T-helper 2 cell treated with Interferon-gamma antibody and Interleukin-4, amounts not matched to agents 100 ng/mL and 5 ng/mL, for 36 hours (primary cell): ENCODE data around the gene SCAMP5. TPM values are rescaled to one million over a fixed set of nuclear protein-coding genes. Genes with fewer than 3 reads are reported as not detected.

ENCODE experiments used
- intact Hi-C: fragments of 100-400 bp; cut with micrococcal nuclease; formaldehyde crosslinking; loops from one replicate; pipeline ENCODE4 v1.15.1; 2023
- total RNA-seq: library from RNA; stranded (reverse); gene quantifications from 2 replicates; pipeline ENCODE4 v1.2.3, GENCODE V29; 2022

SCAMP5 gene
- total RNA-seq, result 0.80 and 0.86 TPM in 2 replicates

- intact Hi-C loops, result no loop called here
Observed at GRCh38 chr15:74995182-74995778, at the start of gene SCAMP5. TSS of gene SCAMP5 (plus strand) at chr15:74995563. CDS start at chr15:75011840, 16,277 bp downstream.

GRCh38 chr15:74950078-74950908 is 45.1 kb upstream of the SCAMP5 start:
- intact Hi-C loops, result loop anchor here (1.0 to 5.0 kb wide), 4 partner anchors 43 to 315 kb away; partner anchors contain the start of gene FAM219B

- intact Hi-C loops, result loop anchor here (2.0 to 5.0 kb wide), 3 partner anchors 44 to 316 kb away; partner anchors contain the start of gene FAM219B
Observed at GRCh38 chr15:74951006-74951405, 44.4 kb upstream of the SCAMP5 start.

GRCh38 chr15:74954515-74954914 is 40.8 kb upstream of the SCAMP5 start:
- intact Hi-C loops, result loop anchor here (5.0 kb wide), 2 partner anchors 47 to 167 kb away; partner anchors contain the start of gene FAM219B

- intact Hi-C loops, result loop anchor here (5.0 kb wide), 1 partner anchor 247 kb away; the partner anchor contains the start of gene C15orf39
Observed at GRCh38 chr15:74955017-74955416, 40.3 kb upstream of the SCAMP5 start.

- intact Hi-C loops, result loop anchor here (1.0 to 5.0 kb wide), 3 partner anchors 18 to 246 kb away; partner anchors contain the start of genes C15orf39 and COX5A
Observed at GRCh38 chr15:74955796-74956647, 39.3 kb upstream of the SCAMP5 start.

GRCh38 chr15:74956648-74957475 is 38.5 kb upstream of the SCAMP5 start, which contains the start of gene RPP25:
TSS of gene RPP25 (minus strand) at chr15:74956772. CDS start at chr15:74956583, 189 bp downstream.
- intact Hi-C loops, result loop anchor here (1.0 to 5.0 kb wide), 3 partner anchors 19 to 245 kb away; partner anchors contain the start of genes C15orf39 and COX5A

GRCh38 chr15:74957476-74958035 is 37.8 kb upstream of the SCAMP5 start:
- intact Hi-C loops, result loop anchor here (5.0 kb wide), 1 partner anchor 245 kb away; the partner anchor contains the start of gene C15orf39

GRCh38 chr15:74958320-74958907 is 36.9 kb upstream of the SCAMP5 start:
- intact Hi-C loops, result loop anchor here (5.0 kb wide), 1 partner anchor 244 kb away; the partner anchor contains the start of gene C15orf39

- intact Hi-C loops, result loop anchor here (5.0 kb wide), 1 partner anchor 243 kb away; the partner anchor contains the start of gene C15orf39
Observed at GRCh38 chr15:74958908-74959585, 36.3 kb upstream of the SCAMP5 start.

- intact Hi-C loops, result loop anchor here (5.0 kb wide), 1 partner anchor 243 kb away; the partner anchor contains the start of gene C15orf39
Observed at GRCh38 chr15:74959586-74959939, 35.8 kb upstream of the SCAMP5 start.

GRCh38 chr15:74960286-74960685 is 35.1 kb upstream of the SCAMP5 start:
- intact Hi-C loops, result no loop called here

- intact Hi-C loops, result no loop called here
Observed at GRCh38 chr15:74960995-74961588, 34.3 kb upstream of the SCAMP5 start.

GRCh38 chr15:74961616-74962015 is 33.7 kb upstream of the SCAMP5 start:
- intact Hi-C loops, result no loop called here

GRCh38 chr15:74962219-74962618 is 33.1 kb upstream of the SCAMP5 start:
- intact Hi-C loops, result no loop called here

GRCh38 chr15:74962671-74963070 is 32.7 kb upstream of the SCAMP5 start:
- intact Hi-C loops, result no loop called here

GRCh38 chr15:74963213-74963612 is 32.1 kb upstream of the SCAMP5 start:
- intact Hi-C loops, result no loop called here

- intact Hi-C loops, result no loop called here
Observed at GRCh38 chr15:74964794-74965193, 30.6 kb upstream of the SCAMP5 start.
